GM12864 (cell line): ENCODE data around the gene WHRN.

Experiments used
- DNase-seq: peaks from one replicate; pipeline ENCODE4 v3.0.0-alpha.2; 2011; ENCODE audit warnings: low read depth
- H3K4me3 ChIP-seq: 2 replicates; pipeline ENCODE4 v1.5.1; 2011; ENCODE audit warnings: mild to moderate bottlenecking, low read depth, low read length, control low read depth
- CTCF ChIP-seq: IDR thresholded peaks from 2 replicates; pipeline ENCODE4 v1.5.1; 2011; ENCODE audit warnings: low read depth, mild to moderate bottlenecking, moderate library complexity, low read length, control low read depth, inconsistent platforms; ENCODE audit errors: missing control alignments

Gene WHRN

GRCh38 chr9:114369216-114370130, 135.8 kb downstream of the WHRN start:
- TF ChIP-seq CTCF, result no peak
- DNase-seq, result no peak

GRCh38 chr9:114367772-114368569, 137.3 kb downstream of the WHRN start:
- H3K4me3 ChIP-seq, result no peak overlapping the region
- no peak for TF ChIP-seq CTCF
- DNase-seq, result no peak

More at GRCh38 chr9:114369216-114370130, 135.8 kb downstream of the WHRN start:
- H3K4me3 ChIP-seq, result no peak overlapping the region

GRCh38 chr9:114367366-114367765, 137.9 kb downstream of the WHRN start:
- no peak for DNase-seq
- no peak for TF ChIP-seq CTCF
- H3K4me3 ChIP-seq, result no peak overlapping the region

- TF ChIP-seq CTCF, result no peak
- peak; percentile 60 for DNase-seq
- no peak overlapping the region for H3K4me3 ChIP-seq
These were observed 138.7 kb downstream of the WHRN start for GRCh38 chr9:114366334-114367128.

GRCh38 chr9:114365194-114365593, 140.1 kb downstream of the WHRN start:
- no peak for DNase-seq
- no peak overlapping the region for H3K4me3 ChIP-seq

More at GRCh38 chr9:114365194-114365593, 140.1 kb downstream of the WHRN start:
- TF ChIP-seq CTCF, result no peak
